A204.1 (cell line): Measurements from ENCODE around the gene TMEM171.

Experiments
- FAIRE-seq: peaks from 2 replicates; lab custom pipeline; 2012; peaks lifted over from hg19 to GRCh38; lab: Jason Lieb, UNC

Gene TMEM171

DNA sequence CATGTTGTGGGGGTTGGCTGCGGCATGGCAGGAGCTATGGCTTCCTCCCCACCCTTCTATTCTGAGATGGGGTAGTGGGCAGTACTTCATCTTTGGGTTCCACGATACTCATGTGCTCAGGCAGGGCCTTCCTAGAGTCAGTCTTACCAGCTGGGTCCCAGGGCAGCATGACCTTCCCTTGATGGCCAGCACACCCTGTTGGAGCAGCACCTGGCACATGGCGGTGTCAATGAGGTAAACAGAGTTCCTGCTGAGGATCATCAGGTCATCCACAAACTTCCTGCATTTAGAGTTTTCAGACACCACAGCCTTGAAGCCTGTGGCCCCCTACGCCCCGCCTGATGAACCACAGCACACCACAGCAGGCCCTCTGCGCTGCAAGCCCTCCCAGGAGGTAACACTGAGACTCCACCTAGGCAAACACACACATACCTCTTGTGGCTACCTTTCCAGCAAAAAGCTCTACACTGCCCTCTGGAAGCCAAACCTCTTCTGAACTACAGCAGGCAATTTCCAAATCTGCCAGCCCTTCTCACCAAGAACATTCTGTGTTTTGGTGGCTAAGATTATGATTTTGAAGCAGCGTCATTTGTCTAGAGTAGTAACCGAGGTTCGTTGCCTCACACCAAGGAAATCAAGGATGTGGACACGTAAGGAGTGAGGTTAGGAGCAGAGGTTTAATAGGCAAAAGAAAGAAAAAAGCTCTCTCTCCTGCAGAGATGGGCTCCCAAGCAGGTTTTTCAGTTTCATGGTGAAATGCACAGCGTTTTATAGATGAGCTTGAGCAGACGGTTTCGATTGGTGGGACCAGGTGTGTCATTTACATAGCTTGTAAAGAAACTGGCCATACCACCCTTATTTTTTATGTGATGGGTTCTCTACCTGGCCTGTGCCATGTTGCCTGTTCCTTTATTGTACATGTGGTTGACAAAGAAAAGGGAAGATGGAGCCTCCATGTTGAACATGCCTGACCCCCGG, 32.3 kb downstream of the TMEM171 start:
- FAIRE-seq, result no peak

DNA sequence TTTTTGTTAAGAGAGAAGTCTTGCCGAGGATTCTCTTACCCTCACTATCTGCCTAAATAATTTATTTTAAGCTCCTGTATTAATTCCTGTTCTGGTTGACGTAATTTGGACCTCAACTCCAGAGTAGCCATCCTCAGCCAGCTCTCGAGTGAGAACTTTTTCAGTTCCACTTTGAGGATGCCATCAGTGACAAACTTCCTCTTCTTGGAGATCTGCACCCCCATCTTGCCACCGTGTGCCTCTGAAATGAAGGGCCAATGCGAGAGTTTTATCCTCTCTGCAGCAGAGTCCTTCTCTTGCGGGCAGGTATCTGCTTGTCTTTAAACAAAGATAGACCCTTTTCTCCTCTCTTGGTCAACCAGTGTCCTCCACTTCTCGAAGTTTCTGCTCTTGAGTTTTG, 33.1 kb downstream of the TMEM171 start:
- no peak for FAIRE-seq

DNA sequence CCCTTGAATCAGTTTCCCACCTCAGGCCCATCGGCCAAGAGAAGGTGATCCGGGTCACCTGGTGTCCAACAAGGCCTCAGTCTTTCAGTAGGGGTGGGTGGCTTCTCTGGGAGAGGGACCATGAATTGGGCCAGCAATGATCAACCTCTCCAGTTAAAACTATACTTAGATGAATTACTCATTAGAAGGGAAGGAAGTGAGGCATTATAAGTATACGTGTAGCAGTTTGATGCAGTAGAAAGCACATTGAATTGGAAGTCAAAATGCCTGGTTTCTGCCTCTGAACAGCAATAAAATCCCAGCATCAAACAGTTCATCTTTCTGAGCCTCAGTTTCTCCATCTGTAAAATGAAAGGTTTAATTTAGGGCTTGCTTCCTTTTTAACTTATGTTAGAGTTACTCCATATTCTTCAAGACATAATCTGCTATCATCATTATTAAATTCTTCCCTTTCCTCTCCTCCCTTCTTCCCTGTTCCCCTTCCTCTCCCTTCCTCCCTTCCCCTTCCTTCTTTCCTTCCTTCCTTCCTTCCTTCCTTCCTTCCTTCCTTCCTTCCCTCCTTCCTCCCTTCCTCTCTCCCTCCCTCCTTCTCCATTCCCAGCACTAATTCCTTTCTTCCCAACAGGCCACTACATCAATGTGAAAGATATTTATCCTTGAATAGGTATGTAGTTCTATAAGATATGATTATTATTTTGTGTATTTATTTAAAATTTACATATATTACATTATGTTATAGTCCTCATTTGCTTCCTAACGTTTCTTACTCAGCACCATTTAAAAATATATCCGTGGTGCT, 34.0 kb downstream of the TMEM171 start:
- no peak for FAIRE-seq

DNA sequence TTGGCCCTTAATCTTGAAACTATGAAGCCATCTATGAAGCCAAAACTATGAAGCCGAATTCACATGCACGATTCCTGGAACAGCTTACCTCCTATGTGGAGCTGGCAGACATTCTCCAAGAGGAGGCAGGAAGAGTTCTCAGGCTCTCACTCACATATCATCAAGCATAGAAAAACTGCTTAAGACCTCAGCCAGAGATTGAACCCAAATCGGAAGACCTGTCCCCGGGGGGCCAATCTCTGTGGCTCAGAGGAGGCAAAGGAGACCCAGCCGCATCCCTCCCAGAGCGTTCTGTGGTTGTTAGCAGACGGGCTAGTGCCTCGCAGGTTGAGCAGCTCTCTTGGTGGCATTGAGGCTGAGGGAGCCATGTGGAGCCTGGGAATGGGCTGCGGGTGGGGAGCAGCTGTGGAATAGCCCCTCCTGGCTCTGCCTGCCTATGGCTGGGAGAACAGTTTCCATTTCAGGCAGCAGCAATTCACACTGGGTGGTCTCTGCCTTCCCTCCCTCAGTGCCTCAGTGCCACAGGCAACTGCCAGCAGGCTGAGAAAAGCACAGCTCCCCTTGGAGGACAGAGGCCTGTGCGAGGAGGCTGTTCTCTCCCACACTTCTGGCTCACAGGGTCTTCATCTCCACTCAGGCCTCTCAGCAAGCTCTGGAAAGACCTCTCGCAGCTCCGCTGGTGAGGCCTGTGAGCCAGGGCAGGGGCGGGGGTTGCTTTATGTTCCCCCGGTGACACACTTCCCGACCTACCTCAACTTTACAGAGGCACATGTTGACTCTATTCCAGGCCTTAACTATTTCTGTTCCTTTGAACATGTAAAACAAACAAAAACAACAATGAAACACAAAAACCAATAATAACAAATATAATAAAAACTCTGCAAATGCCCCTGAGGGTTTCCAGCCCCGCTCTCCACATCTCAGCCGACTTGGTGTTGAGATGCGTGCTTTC, 35.2 kb downstream of the TMEM171 start:
- FAIRE-seq, result no peak

DNA sequence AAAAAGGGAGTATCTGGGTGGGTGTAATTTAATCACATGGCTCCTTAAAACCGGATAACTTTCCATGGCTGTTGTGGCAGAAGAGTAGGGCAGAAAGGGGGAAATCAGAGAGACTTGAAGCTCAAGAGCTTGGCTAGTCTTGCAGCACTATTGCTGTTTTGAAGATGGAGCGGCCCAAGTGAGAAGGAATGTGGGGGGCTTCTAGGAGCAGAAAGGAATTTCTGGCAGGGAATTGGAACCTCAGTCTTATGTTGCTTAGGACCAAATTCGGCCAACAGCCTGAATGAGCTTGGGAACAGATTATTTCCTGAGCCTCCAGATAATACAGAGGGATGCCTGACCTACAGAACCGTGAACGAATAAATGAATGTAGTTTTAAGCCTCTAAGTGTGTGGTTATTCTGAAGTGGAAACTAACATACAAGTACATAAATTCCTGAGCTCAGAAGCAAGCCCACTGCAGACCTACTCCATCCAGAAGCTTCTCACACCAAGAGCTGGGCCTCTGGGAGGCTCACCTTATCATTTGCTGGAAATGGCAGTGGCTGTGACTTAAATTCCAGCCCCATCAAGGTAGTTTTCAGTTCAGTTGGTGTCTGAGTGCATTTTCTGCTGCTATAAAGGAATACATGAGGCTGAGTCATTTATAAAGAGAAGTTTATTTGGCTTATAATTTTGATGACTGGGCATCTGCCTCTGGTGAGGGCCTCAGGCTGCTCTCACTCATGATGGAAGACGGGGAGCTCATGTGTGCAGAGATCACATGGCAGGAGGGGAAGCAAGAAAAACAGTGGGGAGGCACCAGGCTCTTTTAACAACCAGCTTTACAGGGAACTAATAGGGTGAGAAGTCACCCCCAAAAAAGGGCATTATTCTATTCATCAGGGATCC, 37.3 kb downstream of the TMEM171 start:
- no peak for FAIRE-seq

DNA sequence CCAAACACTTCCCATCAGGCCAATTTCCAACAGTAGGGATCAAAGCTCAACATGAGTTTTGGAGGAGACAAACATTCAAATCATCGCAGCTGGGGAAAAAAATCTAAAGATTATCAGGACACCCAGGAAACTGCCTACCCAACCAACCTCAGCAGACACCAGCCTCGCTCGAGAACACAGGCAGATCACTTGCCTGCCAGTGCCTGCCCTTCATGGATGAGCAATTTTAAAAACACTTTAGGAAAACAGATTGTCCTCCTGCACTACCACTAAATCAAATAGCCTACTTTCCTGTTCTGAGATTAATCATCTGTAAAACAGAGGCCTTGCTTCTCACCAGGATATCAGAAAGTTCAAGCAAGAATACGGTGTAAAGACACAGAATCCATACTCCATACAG, 37.9 kb downstream of the TMEM171 start:
- FAIRE-seq, result no peak

DNA sequence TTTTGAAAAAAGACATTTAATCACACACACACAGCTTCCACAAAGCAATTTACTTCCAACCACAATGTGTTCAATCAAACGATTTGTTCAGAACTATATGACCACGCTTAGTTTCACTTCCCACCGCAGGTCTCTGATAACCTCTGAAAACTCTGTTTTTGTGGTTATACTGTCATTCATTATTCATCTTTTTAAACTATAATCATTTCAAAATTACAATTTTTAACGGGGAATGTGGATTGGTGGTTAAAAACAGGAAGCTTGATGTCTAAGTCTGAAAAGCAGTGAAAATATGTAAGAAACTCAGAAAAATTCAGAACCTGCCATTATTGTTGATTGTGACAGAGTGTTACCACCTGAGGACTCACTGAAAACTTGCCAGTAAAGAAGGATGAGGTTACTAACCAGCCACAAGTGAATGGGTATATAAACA, 39.9 kb downstream of the TMEM171 start:
- FAIRE-seq, result no peak

DNA sequence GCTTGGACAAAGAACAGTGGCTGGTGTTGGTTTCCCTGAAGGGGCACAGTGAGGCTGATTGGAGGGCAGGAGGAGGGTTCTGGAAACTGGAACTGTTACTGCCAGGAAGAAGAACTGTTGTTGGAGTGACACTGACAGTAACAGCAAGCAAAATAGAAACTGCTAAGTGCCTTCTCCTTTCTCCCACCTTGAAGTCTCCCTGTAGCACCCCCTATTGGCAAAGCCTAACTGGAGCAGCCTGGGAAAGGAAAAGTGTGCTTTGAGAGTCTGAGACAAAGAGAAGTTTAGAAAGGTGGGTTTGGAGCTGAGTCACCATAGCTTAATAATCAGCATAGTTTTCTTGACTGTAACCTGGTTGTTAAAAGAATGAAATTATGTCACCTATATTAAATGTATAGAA, 50.1 kb downstream of the TMEM171 start:
- no peak for FAIRE-seq

DNA sequence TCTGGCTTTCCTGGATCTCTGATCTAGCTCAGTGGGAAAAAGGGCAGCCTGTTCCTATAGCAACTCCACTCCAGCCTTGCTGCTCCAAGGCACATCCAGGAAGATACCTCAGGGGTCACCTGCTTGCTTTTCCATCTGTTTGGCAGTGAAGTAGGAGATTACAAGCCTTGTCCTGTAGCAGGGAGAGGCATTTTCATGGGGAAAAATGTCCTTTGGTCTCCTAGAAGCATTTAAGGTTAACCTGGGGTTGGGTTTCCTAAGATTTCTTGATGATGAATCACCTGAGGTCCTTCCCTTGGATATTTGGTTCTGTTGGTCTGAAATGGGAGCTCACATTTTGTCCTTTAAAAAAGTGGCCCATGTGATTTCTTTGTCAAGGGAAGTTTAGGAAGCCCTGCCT, 51.1 kb downstream of the TMEM171 start:
- FAIRE-seq, result no peak

DNA sequence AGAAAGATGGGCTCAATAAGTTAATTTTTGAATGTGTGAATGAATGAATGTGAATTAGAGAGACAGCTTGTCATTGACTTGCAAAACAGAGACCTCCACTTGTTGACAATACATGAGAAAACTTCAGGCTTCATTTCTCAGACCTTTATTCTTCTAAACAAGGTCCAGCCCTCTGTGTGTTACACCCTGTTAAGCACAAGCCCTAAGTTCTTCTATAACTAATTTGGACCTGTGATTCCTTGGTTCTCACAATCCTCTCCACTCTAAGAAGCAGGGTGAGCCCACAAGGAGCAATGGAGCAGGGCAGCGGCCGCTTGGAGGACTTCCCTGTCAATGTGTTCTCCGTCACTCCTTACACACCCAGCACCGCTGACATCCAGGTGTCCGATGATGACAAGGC, 52.6 kb downstream of the TMEM171 start, which contains the start of gene TMEM174:
TSS of gene TMEM174 (plus strand) at position 243 of the 400 bp plus-strand sequence. CDS start at position 294, 51 bp downstream.
- FAIRE-seq, result no peak

DNA sequence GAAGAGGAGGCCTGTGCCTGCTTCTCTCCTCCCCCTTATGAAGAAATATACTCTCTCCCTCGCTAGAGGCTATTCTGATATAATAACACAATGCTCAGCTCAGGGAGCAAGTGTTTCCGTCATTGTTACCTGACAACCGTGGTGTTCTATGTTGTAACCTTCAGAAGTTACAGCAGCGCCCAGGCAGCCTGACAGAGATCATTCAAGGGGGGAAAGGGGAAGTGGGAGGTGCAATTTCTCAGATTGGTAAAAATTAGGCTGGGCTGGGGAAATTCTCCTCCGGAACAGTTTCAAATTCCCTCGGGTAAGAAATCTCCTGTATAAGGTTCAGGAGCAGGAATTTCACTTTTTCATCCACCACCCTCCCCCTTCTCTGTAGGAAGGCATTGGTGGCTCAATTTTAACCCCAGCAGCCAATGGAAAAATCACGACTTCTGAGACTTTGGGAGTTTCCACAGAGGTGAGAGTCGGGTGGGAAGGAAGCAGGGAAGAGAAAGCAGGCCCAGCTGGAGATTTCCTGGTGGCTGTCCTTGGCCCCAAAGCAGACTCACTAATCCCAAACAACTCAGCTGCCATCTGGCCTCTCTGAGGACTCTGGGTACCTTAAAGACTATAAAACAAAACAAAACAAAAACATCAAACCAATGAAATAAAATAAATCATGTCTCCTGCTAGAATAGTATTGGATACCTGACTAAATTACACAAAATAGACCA, 53.9 kb downstream of the TMEM171 start:
- FAIRE-seq, result no peak

DNA sequence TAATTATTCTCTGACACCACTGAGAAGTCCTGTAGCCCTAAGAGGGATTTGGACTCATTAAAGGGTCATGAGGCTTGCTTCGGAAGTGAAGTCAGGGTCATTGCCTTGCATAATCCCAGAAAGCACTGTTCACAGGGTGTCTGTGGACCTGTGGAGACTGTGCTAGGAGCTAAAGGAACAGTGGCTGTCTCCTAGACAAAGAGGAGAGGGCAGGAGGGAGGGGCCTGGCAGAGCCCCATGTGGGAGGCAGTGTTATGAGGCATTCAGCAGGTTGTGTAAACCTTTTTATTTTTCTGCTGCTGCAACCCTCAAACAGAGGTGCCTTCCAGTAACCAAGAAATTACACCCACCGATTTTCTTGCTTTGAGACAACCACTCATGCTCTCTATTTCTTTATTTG, 55.9 kb downstream of the TMEM171 start:
- no peak for FAIRE-seq

DNA sequence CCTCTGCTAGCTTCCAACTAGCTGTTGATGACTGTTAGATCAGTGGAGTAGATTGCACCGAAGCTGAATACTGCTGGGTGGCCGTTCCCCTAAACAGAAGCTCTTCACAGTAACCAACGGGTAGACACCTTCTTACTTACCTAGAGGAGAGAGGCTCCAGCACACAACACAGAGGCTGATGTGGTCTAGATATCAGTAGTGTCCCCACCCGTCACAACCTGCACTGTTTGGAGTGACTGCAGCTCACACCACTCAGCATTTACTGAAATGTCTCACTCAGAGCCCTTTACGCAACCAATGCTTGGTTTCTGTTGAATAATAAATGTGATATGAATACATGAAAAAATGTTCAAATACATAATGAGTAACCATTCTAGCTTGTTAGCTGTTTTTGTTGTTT, 57.9 kb downstream of the TMEM171 start:
- FAIRE-seq, result no peak

DNA sequence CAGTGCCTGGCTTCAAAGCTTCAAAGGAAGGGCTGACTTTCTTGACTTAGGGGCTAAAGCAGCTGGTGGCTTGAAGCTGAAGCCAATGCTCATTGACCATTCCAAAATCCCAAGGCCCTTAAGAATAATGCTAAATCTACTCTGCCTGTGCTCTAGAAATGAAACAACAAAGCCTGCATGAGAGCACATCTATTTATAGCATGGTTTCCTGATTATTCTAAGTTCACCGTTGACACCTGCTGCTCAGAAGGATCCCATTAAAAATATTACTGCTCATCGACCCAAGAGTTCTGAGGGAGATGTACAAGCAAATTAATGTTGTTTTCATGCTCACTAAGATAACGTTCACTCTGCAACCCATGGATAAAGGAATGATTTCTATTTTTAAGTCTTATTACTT, 59.4 kb downstream of the TMEM171 start:
- FAIRE-seq, result no peak

DNA sequence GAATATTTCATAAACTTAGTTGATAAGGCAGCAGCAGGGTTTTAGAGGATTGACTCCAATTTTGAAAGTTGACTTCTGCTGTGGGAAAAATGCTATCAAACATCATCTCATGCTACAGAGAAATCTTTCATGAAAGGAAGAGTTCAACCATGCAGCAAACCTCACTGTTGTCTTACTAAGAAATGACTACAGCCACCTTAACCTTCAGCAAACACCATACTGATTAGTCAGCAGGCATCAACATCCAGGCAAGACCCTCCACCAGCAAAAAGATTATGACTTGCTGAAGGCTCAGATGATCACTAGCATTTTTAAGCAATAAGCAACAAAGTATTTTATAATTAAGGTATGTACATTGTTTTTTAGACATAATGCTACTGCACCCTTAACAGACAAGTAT, 60.2 kb downstream of the TMEM171 start:
- FAIRE-seq, result no peak
